ACHN (cell line): ENCODE data around the gene NRG2.

Experiments
- DNase-seq: peaks from one replicate; pipeline ENCODE4 v3.0.0-alpha.2; 2015
- in situ Hi-C: cut with HindIII; loops from 2 replicates; pipeline ENCODE4 v1.10.0; 2017; ENCODE audit warnings: low sequenced_read_pairs, low pct_ligation_motif_present, low pct_unique_long_range_greater_than_20kb

NRG2 gene

DNA sequence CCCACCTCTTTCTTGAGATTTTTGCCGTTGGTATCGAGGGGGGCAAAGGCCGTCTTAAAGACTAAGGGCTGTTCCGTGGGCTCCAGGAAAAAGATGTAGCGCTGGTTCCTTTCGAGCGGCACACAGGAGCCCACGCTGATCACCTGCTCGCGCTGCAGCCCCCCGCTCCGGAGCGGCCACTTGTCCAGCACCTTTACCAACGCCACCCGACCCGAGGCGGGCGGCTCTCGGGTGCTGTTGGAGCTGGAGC, 781 bp downstream of the NRG2 start:
- in situ Hi-C loops, result no loop called here
- DNase-seq, result no peak

DNA sequence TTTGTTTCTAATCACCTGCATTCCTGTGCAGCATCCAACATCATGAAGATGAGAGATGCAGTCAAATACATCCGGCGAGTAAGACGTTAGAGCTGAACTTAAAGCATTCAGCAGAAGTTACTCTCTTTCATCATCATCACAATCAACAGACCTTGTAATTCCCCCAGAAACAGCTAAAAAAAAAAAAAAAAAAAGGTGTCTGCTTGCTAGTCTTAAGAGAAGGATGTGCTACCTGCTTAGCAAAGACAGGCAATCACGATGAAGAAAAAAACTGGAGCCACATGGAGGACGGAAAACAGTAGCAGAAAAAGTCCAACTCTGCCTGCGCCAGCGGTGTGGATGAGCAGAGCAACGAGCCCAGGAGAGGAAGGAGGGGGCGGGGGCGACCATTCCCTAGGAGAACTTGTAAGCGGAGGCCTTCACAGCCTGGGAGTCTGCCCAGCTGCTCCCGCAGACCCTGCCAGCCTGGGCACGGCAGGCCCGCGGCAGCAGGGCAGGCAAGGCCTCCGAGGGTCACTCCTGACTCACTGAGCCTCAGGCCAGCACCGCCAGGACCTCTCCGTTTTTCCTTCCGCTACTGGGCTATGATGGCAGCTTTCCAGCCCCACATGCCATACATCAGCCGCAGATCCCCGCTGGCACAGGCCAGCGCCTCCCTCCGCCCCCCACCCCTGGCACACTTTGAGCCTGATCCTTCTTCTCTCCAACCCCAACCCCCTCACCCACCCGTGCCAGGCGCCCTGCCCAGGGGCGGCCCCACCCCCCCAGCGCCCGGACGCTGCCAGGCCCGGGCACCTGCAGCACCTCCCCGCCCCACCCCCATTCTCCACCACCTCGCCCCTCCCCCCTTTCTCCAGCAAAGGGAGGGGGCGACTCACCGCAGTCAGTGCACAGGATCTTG, 1.4 kb downstream of the NRG2 start:
- peak; percentile 90 for DNase-seq
- in situ Hi-C loops, result no loop called here

DNA sequence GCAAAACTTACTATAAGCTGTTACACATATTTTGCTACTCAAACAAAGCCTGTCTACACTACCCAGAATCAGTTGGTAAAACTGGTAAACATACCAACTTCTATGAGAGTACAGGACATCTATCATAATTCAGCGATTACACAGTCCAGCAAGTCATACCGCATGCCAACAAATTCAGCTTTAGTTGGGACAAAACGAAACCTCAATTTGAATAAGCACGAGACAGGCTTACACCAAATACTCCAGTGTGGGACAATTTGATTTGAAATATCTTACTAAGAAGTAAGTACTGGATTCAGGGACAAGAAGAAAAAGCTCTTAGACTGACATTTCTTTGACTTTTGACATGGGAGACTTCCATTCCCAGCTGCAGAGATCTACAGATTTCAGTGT, 2.0 kb downstream of the NRG2 start:
- DNase-seq, result peak; percentile 37
- in situ Hi-C loops, result no loop called here

DNA sequence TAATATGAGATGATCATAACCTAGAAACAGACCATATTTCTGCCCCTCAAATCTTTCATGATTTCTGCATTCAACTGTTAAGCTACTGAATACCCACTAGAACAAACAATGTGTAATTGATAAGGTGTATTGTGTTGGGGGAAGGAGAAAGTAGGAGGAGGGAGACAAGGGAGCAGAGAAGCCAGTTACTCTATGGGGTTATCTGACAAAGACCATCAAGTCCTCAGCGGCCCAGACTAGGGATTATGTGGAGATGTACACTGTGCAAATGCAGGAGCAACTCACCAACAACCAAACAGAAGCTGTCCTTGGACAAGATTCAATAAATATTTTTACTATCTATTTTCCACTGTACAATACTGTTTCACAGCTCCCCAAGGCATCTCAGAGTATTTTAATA, 2.7 kb downstream of the NRG2 start:
- in situ Hi-C loops, result no loop called here
- DNase-seq, result no peak

DNA sequence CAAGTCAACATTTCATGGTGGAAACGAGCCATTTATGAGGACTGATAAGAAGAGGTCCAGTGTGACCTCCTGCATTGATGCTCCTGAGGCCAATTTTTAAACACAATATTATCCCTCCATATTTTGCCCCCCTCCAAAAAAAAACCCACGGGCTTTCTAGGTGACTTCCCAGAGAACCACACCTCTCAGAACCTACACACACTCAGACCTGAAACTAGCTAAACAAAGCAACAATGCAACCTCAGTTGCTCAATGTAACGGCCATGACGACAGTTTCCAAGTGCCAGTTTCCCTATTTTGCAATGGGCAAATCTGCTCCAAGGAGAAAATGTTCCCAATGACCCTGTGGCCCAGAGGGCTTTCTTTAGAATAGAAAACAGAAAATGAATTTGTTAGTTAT, 3.5 kb downstream of the NRG2 start:
- in situ Hi-C loops, result no loop called here
- DNase-seq, result no peak

DNA sequence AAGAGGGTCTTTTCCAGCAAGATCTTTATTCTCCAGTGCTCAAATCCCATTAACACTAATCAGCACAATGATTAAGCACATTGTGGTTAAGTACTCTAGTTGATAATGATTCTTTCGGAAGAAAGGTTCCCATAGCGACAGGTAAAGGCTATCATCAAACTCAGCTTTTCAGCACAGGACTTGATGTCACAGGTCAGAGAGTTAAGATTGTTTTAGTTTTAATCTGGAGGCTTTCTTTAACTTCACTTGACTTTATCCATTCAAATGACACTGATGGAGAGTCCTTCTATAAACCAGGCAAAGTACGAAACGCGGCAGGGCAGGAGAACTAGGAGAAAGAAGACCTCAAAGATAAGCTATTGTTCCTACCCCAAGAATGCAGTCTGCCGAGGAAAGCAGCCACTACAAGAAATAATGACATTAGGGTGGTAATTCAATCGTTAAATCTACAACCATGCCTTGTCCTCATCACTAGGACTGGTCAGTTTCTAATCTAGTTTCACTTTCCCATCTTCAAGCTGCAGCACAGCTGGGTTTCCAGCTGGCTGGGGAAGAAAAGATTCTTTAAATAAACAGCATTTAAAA, 4.6 kb downstream of the NRG2 start:
- in situ Hi-C loops, result no loop called here
- DNase-seq, result peak; percentile 53

DNA sequence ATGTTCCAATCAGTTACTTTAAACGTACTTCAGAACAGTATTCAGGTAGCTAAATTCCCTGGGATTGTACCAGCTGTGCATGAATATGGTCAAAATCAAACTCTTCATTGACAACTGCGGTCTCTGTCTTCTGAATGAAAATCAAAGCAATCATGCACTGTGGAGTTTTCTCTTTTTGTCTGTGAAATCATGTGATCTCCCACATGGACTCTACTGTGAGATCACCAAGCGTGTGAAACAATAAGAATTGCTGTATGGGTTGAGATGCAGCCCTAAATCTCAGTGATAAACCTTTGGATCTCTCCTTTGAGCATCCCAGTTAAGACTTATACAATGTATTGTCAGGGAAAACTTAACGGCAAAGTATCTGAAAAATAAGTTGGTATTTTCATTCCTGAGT, 6.1 kb downstream of the NRG2 start:
- in situ Hi-C loops, result no loop called here

DNA sequence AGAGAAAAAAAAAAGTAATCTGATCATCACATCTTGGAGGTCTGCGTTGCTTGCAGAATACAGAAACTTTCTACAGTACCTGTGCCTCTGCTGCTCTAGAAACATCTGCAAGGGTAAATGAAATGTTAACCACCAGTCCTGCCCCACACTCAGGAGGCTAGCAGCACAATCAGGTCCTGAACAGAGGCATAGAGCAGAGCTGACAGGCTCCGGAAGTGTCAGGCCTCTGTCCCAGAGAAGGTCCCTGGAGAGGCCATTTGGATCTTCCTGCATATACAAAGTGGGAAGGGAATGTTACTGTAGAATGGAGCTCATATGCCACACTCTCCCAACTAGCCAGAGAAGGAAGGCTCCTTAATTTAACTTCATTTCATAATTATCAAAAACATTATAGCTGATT, 7.2 kb downstream of the NRG2 start:
- in situ Hi-C loops, result no loop called here
- no peak for DNase-seq

More for the DNA sequence above, 6.1 kb downstream of the NRG2 start:
- no peak for DNase-seq

DNA sequence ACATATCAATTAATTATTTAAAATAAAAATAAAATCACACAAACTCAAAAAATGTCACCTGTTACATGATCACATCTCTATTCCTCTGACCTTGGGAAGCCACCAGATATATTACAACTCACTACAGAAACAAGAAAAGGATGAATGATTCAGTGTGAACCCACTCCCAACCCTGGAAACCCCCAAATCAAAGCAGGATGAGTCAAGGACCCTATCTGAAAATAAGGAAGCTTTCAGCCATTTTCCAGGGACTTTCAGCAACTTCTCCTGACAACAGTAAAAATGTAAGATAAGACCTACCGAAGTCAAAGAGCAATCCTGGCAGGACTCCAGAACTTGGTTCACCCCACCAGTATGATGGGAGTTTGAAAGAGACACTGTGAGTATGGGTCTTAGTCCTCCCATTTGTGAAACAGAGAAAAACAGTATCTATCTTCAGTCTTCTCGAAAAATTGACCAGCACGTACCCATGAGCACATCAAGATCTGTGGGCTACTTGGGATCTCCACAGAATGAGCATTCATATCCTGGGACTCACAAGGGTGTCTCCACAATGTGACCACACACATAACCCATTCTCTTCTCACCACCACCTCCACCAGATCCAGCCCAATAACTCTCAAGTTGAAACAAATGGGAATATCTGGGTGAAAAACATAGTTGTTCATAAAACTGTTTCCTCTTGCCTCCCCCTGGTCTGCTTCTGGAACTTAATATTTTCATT, 9.9 kb downstream of the NRG2 start:
- DNase-seq, result no peak
- in situ Hi-C loops, result no loop called here

DNA sequence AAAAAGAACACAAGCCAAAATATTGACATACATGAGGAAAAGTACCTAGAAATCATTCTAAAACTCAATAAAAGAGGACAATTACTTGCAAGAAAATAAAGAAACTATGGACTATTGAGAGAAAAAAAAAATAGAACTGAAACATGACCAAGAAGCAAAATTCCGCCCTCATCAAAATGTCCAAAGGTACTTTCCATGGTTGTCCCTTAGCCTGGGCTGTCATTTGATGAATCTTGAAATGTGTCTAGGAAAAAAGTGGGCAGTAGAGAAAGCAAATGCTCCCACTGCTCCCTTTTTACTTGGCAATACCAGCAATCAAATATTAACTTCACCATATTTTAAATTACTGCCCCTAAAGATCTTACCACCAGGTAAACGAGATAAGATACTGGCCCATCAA, 10.8 kb downstream of the NRG2 start:
- in situ Hi-C loops, result no loop called here
- DNase-seq, result no peak

DNA sequence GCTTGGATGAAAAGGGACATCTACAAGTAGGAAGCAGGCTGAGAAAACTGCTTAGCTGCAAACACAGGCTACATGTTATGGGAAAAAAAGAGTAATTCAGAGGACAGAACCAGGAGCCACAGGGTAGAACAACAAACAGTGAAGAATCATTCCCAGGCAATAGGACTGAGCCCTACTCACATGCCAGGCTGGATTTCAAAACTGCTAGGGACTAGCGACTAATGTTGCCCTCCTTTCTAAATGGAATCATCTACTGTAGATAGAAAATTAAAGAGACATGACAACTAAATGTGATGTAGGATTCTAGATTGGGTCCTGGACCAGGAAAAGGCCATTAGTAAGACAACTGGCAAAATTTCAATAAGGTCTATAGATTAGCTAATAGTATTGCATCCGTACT, 15.3 kb downstream of the NRG2 start:
- in situ Hi-C loops, result no loop called here
- no peak for DNase-seq

DNA sequence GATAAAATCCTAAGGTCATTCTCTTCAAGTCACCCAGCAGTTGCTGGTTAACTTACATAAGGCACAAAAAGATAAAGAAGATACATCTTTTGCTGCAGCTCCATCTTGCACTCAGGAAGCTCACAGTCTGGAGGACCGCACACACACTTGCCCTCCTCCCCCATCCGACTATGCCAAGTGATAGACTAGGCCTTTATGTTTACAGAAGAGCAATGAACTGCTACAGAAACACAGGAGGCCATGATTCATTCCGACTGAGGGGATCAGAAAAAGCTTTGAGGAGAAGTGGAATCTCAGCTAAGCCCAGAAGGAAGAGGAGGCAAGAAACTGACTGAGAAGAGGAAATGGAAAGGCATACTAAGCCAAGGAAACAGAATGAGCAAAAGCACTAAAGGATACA, 17.4 kb downstream of the NRG2 start:
- DNase-seq, result peak; percentile 47
- in situ Hi-C loops, result no loop called here

DNA sequence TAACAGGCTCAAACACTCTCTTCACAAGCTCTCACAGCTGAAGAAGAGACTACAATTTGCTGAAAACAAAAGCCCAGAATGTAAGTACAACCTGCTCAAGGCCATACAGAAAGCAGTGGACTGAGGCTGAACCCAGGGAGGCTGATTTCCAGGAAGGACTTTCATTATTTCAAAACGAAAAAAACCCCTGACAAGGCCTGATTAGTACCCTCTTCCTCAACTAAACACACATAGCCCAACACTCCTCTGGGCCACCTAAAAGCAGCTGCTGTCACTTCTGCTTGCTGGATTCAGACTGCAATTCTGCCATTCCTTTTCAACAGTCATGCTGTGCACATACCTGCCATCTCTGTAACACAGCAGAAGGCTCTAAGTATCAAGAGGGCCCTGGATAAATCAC, 18.2 kb downstream of the NRG2 start:
- no peak for DNase-seq
- in situ Hi-C loops, result no loop called here

DNA sequence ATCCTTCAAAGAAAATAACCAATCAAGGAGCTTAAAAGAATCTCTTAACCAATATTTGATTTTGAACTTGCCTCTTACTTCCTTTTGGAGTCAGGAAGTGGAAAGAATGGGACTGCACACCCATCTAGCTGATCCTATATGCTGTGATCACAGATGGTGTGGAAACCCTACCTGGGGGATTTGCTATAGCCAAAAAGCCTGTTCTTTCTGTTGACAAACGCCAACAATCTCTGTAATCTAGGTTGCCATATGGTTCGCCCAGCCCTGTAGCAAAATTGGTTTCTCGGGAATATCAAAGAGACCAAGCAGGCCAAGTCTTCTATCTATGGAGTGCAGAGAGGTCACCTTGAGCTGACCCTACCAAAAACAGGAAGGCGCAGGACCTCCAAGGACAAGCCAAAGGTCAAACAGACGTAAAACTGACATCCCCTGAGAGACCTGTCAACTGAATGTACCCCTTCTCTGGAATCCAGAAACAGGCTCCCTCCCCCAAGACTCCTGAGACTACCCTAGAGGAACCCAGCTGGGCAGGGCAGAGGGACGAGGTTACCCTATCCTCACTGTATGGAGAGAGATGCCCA, 19.4 kb downstream of the NRG2 start:
- DNase-seq, result no peak
- in situ Hi-C loops, result no loop called here

DNA sequence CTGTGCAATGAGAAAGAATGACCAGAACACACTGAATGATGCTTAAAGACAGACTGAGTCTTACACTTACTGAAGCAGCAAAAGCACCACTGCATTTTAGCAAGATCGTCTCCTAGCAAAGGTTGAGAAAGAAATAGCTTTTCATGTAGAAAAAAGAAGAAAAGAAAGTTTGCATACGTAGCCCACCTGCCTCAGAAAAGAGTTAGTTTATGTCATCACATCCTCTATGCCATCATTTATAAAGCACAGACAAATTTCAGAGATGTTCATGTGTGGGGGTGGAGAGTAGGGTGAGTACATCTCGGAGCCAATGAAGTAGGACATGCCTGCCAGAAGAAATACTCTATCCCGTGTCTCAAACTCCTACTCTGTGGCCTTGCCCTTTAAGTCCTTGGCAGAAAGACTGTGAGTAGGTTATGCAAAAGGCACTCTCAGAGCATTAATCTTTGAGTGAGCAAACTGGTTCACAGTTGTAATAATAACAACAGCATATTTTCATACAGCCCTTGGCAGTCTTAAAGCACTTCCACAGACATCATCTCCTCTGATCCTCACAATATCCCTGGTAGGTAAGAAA, 22.4 kb downstream of the NRG2 start:
- DNase-seq, result no peak
- in situ Hi-C loops, result no loop called here

DNA sequence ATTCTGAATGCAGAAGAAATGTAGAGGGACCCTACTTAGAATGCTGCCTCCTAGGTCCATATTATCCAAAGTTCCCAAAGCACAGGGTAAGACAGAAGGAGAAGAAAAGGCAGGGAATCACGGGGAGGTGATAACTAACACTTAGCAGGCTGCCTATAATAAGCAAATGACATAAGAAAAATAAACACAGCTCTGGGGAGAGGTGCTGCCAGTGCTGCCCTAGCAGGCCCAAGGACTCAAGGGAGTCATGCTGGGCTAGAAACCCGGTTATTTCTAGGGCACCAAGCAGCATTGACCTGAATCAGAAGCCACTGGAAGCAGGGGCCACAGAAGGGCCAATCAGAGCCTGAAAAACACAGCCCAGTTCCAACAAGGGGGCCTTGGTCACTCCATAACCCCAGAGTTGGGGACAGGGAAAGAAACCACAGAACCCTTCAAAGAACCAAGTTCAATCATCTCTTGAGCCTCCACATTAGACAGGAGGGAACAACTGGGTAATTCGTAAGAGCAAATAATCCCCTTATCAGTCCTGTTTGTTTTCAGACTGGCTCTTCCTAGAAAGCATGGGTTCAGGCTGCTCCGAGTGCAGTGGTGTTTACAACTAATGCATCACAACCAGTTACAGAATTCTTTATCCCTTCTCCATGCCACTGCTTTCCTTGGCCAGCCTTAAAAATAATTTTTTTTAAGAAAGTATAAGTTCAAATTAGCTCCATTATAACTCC, 24.0 kb downstream of the NRG2 start:
- in situ Hi-C loops, result no loop called here
- DNase-seq, result no peak

DNA sequence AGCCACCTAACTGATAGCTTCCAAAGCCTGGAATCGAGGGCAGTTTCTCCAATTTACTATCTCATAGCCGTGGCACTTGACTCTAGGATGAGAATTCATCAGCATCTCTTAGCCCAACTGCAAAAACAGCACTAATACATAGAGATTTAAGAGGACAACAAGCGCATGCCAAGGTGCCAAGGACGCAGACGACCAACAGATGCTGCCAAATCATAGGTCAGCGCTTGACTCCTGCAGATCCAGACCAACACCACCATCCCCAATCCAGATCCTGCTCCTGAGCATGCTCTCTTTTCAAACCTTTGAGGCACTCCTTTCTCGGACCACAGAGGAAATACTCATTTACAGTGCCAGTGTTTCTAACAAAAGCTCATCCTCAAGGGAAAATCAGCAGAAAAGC, 24.6 kb downstream of the NRG2 start:
- in situ Hi-C loops, result no loop called here
- no peak for DNase-seq

DNA sequence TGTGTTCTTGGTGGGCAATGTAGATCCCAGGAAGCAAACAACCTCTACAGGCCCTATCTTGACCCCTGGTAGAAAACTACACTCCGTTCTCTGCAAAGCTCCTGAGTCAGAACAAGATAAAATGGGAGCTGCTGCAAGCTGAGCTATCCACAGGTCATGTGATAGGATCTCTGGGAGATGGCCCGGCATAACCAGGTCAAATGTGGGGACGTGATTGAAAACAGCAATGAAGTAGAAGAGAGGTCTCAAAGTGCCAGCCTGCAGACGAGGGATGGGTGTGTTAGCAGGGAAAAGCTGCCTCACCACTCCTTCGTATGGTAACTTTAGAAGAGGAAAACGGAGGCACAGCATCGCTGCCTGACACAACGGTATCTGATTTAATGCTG, 25.0 kb downstream of the NRG2 start:
- in situ Hi-C loops, result no loop called here
- no peak for DNase-seq
